ENCODE results near the gene SLC33A1.

SLC33A1 gene

GRCh38 chr3:155785662-155786295 lies 68.4 kb downstream of the SLC33A1 start:
- Histone ChIP-seq H3K4me2 (ENCODE audit: low read length) (no peak overlapping the region), H4K20me1 (ENCODE audit: insufficient read depth, low read length) (no peaks in the 10 kb centered on the region), H3K4me1 (ENCODE audit: low read length) (no peaks in the 10 kb centered on the region), H3K27me3 (ENCODE audit: low read depth, low read length) (no peaks in the 10 kb centered on the region), H2AFZ (ENCODE audit: low read depth, low read length) (no peak overlapping the region), H3K36me3 (replicated peaks; ENCODE audit: low read depth, low read length) (peaks cover 9% of the 10 kb centered on the region), H3K27ac (ENCODE audit: low read length) (no peak overlapping the region), H3K9me3 (ENCODE audit: insufficient read depth, low read length) (no peaks in the 10 kb centered on the region; the same call in 1 of the 2 replicates), H3K4me3 (ENCODE audit: low read length) (no peak overlapping the region), H3K9ac (ENCODE audit: low read length) (no peak overlapping the region), H3K79me2 (ENCODE audit: low read length) (no peaks in the 10 kb centered on the region)
- TF ChIP-seq, protein P1, sequence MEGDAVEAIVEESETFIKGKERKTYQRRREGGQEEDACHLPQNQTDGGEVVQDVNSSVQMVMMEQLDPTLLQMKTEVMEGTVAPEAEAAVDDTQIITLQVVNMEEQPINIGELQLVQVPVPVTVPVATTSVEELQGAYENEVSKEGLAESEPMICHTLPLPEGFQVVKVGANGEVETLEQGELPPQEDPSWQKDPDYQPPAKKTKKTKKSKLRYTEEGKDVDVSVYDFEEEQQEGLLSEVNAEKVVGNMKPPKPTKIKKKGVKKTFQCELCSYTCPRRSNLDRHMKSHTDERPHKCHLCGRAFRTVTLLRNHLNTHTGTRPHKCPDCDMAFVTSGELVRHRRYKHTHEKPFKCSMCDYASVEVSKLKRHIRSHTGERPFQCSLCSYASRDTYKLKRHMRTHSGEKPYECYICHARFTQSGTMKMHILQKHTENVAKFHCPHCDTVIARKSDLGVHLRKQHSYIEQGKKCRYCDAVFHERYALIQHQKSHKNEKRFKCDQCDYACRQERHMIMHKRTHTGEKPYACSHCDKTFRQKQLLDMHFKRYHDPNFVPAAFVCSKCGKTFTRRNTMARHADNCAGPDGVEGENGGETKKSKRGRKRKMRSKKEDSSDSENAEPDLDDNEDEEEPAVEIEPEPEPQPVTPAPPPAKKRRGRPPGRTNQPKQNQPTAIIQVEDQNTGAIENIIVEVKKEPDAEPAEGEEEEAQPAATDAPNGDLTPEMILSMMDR (IDR thresholded peaks at IDR 0.05; ENCODE audit: low read depth, low read length) = no peak
- no peak for TF ChIP-seq EZH2phosphoT487 (IDR thresholded peaks at IDR 0.05; ENCODE audit: low read depth)

- Histone ChIP-seq H4K20me1 (ENCODE audit: insufficient read depth, low read length) (no peaks in the 10 kb centered on the region), H3K27me3 (ENCODE audit: low read depth, low read length) (no peaks in the 10 kb centered on the region), H3K4me1 (ENCODE audit: low read length) (peaks cover 3% of the 10 kb centered on the region; the same call in 1 of the 2 replicates), H3K4me2 (ENCODE audit: low read length) (no peak overlapping the region), H3K9me3 (ENCODE audit: insufficient read depth, low read length) (no peaks in the 10 kb centered on the region; the same call in 1 of the 2 replicates), H3K9ac (ENCODE audit: low read length) (no peak overlapping the region), H3K4me3 (ENCODE audit: low read length) (no peak overlapping the region), H2AFZ (ENCODE audit: low read depth, low read length) (no peak overlapping the region), H3K79me2 (ENCODE audit: low read length) (no peaks in the 10 kb centered on the region), H3K27ac (ENCODE audit: low read length) (no peak overlapping the region), H3K36me3 (replicated peaks; ENCODE audit: low read depth, low read length) (peaks cover 12% of the 10 kb centered on the region)
- TF ChIP-seq EZH2phosphoT487 (IDR thresholded peaks at IDR 0.05; ENCODE audit: low read depth) = no peak
- TF ChIP-seq, protein P1 (IDR thresholded peaks at IDR 0.05; ENCODE audit: low read depth, low read length) = no peak
Observed at GRCh38 chr3:155782390-155782953, 71.8 kb downstream of the SLC33A1 start.

DNA sequence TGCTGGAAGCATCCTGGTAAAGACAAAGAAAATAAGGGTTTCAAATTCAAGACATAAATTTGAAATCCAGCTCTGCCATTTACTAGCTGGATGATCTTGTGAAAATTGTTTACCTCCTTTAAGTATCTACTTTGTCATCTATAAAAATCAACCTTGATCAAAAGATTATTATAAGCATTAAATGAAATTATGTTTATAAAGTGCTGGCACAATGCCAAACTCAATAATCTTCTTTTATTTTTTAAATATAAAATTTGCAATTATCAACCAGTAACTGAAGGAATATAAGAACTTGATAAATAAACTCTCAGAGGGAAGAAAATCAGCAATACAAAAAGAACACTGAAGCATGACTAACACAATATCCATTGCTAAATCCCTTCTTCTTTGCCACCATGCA lies 73.9 kb downstream of the SLC33A1 start:
- Histone ChIP-seq H3K9me3 (ENCODE audit: insufficient read depth, low read length) (no peaks in the 10 kb centered on the region; the same call in 1 of the 2 replicates), H3K27ac (ENCODE audit: low read length) (no peak overlapping the region), H3K4me3 (ENCODE audit: low read length) (no peak overlapping the region), H3K27me3 (ENCODE audit: low read depth, low read length) (no peaks in the 10 kb centered on the region), H3K79me2 (ENCODE audit: low read length) (no peaks in the 10 kb centered on the region), H3K4me2 (ENCODE audit: low read length) (no peak overlapping the region), H3K36me3 (replicated peaks; ENCODE audit: low read depth, low read length) (peaks cover 12% of the 10 kb centered on the region), H3K4me1 (ENCODE audit: low read length) (peaks cover 3% of the 10 kb centered on the region; the same call in 1 of the 2 replicates), H2AFZ (ENCODE audit: low read depth, low read length) (no peak overlapping the region), H3K9ac (ENCODE audit: low read length) (no peak overlapping the region), H4K20me1 (ENCODE audit: insufficient read depth, low read length) (no peaks in the 10 kb centered on the region)
- no peak for TF ChIP-seq EZH2phosphoT487 (IDR thresholded peaks at IDR 0.05; ENCODE audit: low read depth)
- TF ChIP-seq, protein P1 (IDR thresholded peaks at IDR 0.05; ENCODE audit: low read depth, low read length) = no peak

DNA sequence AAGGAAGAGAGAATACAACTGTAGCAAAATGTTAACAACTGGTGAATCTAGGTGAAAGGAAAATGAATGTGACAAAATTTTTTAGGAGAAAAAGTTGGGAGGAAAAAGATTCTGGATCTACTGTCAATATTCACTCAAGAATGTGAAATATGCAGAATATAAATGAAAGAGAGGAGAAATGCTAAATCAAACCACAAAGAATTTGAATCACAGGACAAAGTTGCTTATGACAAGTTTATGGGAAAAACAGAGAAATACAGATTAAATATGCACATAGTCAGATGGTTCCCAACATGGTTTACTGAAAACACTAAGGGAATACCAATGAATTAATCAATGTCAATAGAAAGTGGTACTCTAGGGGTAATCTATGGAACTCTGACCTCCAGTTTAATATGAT lies 75.8 kb downstream of the SLC33A1 start:
- TF ChIP-seq, protein P1 (IDR thresholded peaks at IDR 0.05; ENCODE audit: low read depth, low read length) = no peak
- no peak for TF ChIP-seq EZH2phosphoT487 (IDR thresholded peaks at IDR 0.05; ENCODE audit: low read depth)
- no peaks in the 10 kb centered on the region; the same call in 1 of the 2 replicates for H3K9me3 ChIP-seq (ENCODE audit: insufficient read depth, low read length)
- no peaks in the 10 kb centered on the region for H4K20me1 ChIP-seq (ENCODE audit: insufficient read depth, low read length)
- H3K9ac ChIP-seq (ENCODE audit: low read length) = no peak overlapping the region
- H3K4me3 ChIP-seq (ENCODE audit: low read length) = no peak overlapping the region
- no peaks in the 10 kb centered on the region for H3K79me2 ChIP-seq (ENCODE audit: low read length)
- H3K36me3 ChIP-seq (replicated peaks; ENCODE audit: low read depth, low read length) = peaks cover 12% of the 10 kb centered on the region
- no peak overlapping the region for H3K4me2 ChIP-seq (ENCODE audit: low read length)
- no peak overlapping the region for H2AFZ ChIP-seq (ENCODE audit: low read depth, low read length)
- no peak overlapping the region for H3K27ac ChIP-seq (ENCODE audit: low read length)
- peaks cover 3% of the 10 kb centered on the region; the same call in 1 of the 2 replicates for H3K4me1 ChIP-seq (ENCODE audit: low read length)
- no peaks in the 10 kb centered on the region for H3K27me3 ChIP-seq (ENCODE audit: low read depth, low read length)
